Lung (tissue), 16 donors: ENCODE results near the gene IFITM10. TPM values are rescaled to one million over a fixed set of nuclear protein-coding genes. Genes with fewer than 3 reads are reported as not detected.

ENCODE experiments used
- ATAC-seq: fragments of 200-7000 bp; cut with Tn5 transposase; one replicate; pipeline ENCODE4 v1.9.1; 2020; ENCODE audit warnings: moderate number of reproducible peaks; ENCODE audit not compliant: insufficient read depth, low FRiP score
- DNase-seq, 3 donors: peaks; one replicate each; pipeline ENCODE4 v3.0.0-alpha.2; 2013 to 2017
- H3K27ac ChIP-seq, 2 donors: one replicate each; pipeline ENCODE4 v1.5.1; 2013; ENCODE audit warnings: mild to moderate bottlenecking in 2 of 2, moderate library complexity in 2 of 2, control low read depth in 1 of 2, inconsistent platforms in 1 of 2, low read depth in 1 of 2, low read length in 1 of 2
- H3K27me3 ChIP-seq, 3 donors: one replicate each; pipeline ENCODE4 v1.5.1; 2013; ENCODE audit warnings: low read length in 2 of 3; ENCODE audit not compliant: control insufficient read depth in 3 of 3, insufficient read depth in 3 of 3
- H3K36me3 ChIP-seq, 4 donors: one replicate each; pipeline ENCODE4 v1.5.1; 2013; ENCODE audit warnings: low read length in 4 of 4, mild to moderate bottlenecking in 1 of 4, moderate library complexity in 1 of 4; ENCODE audit not compliant: control insufficient read depth in 4 of 4, insufficient read depth in 4 of 4
- H3K4me1 ChIP-seq, 5 donors: one replicate each; pipeline ENCODE4 v1.5.1; 2013; ENCODE audit warnings: low read length in 5 of 5, mild to moderate bottlenecking in 2 of 5, moderate library complexity in 1 of 5; ENCODE audit not compliant: control insufficient read depth in 5 of 5, insufficient read depth in 5 of 5
- H3K4me3 ChIP-seq: one replicate; pipeline ENCODE4 v1.5.1; 2013; ENCODE audit warnings: mild to moderate bottlenecking, control low read depth, moderate library complexity
- H3K9ac ChIP-seq, 2 donors: one replicate each; pipeline ENCODE4 v1.5.1; 2013; ENCODE audit warnings: low read length in 2 of 2, control low read depth in 1 of 2; ENCODE audit not compliant: insufficient read depth in 1 of 2
- H3K9me3 ChIP-seq, 4 donors: one replicate each; pipeline ENCODE4 v1.5.1; 2013; ENCODE audit warnings: low read length in 3 of 4, mild to moderate bottlenecking in 1 of 4, moderate library complexity in 1 of 4; ENCODE audit not compliant: control insufficient read depth in 4 of 4, insufficient read depth in 3 of 4
- CTCF ChIP-seq: IDR thresholded peaks from 2 replicates; pipeline ENCODE4 v1.5.1; 2012; ENCODE audit warnings: mild to moderate bottlenecking; ENCODE audit errors: control extremely low read depth, extremely low read depth
- WGBS, 2 donors: extraction: QIAGEN DNeasy Blood & Tissue Kit; methylation state at CpG; one replicate each; pipeline ENCODE4 v1.1.7; 2013; 5-methylcytosine and 5-hydroxymethylcytosine counted together
- long read RNA-seq, 5 donors: transcript quantifications; one replicate each; lab custom pipeline, GENCODE V29; 2026
- polyA plus RNA-seq, 2 donors: library from polyadenylated mRNA; stranded (reverse); fragments of 200-250 nt; gene quantifications; one replicate each; pipeline ENCODE4 v1.2.1, GENCODE V29; 2013
- total RNA-seq, 2 donors: library from RNA; depleted of rRNA in 1 of 2; stranded (reverse); fragments of >200 nt in 1 of 2; gene quantifications; one replicate each; pipeline ENCODE4 v1.2.1, GENCODE V29; 2014 to 2021
- donor health status: control.
- donor health status: control.
- donor health status: Bipolar disorder and iron deficiency.
- donor health status: healthy.
- donor health status: DM: yes; HTN: yes; CAD: no.

The IFITM10 gene
- 10 to 100 TPM in 1 of 2 donors, under 1 TPM in 1; 0.40 to 18.8 TPM for total RNA-seq
- polyA plus RNA-seq, result 1 to 10 TPM in 1 of 2 donors, under 1 TPM in 1; 0.93 to 4.5 TPM
- long read RNA-seq, donor 1, result 0 reads
- long read RNA-seq, donor 2, result 0 reads
- long read RNA-seq, donor 3, result 0 reads
- long read RNA-seq, donor 4, result 0 reads
- long read RNA-seq, donor 5, result 0 reads

GRCh38 chr11:1750481-1750839, at the start of gene IFITM10:
TSS of gene IFITM10 (minus strand) at chr11:1750595. CDS start at chr11:1750442, 153 bp downstream.
- peaks cover 0 to 12% (median 0%) of the 10 kb centered on the region in 5 donors for H3K4me1 ChIP-seq
- no peaks in the 10 kb centered on the region for H3K9me3 ChIP-seq
- DNase-seq (no peak), ATAC-seq (no peak)
- peaks cover 0 to 30% (median 12%) of the 10 kb centered on the region in 3 donors for H3K27me3 ChIP-seq
- peak within 1 kb of the TSS in 1 of 2 donors; percentile 13 for H3K27ac ChIP-seq
- no peak within 1 kb of the TSS for H3K4me3 ChIP-seq
- H3K9ac ChIP-seq, result no peak within 1 kb of the TSS
- WGBS, 2 donors, result 28 to 32% methylated on average over 6 of the region's 6 CpGs
- peaks cover 0 to 37% (median 1%) of the 10 kb centered on the region in 4 donors for H3K36me3 ChIP-seq
- TF ChIP-seq CTCF, result no peak

GRCh38 chr11:1797391-1798125, 47.2 kb upstream of the IFITM10 start:
- no peaks in the 10 kb centered on the region for H3K36me3 ChIP-seq
- H3K27me3 ChIP-seq, result peaks cover 0 to 4% (median 3%) of the 10 kb centered on the region in 3 donors
- no peak for TF ChIP-seq CTCF
- H3K9ac ChIP-seq, result no peak overlapping the region
- H3K4me3 ChIP-seq, result no peak overlapping the region
- DNase-seq (no peak), ATAC-seq (no peak)
- no peaks in the 10 kb centered on the region for H3K9me3 ChIP-seq
- H3K27ac ChIP-seq, result no peak overlapping the region
- no peaks in the 10 kb centered on the region for H3K4me1 ChIP-seq
- 90 to 97% methylated on average over 14 of the region's 14 CpGs for WGBS, 2 donors

- Histone ChIP-seq H3K27me3 (peaks cover 0 to 4% (median 3%) of the 10 kb centered on the region in 3 donors), H3K9ac (no peak overlapping the region), H3K4me1 (no peaks in the 10 kb centered on the region), H3K27ac (no peak overlapping the region), H3K4me3 (no peak overlapping the region), H3K36me3 (no peaks in the 10 kb centered on the region), H3K9me3 (no peaks in the 10 kb centered on the region)
- ATAC-seq (no peak), DNase-seq (no peak)
- TF ChIP-seq CTCF, result no peak
- WGBS, 2 donors, result 70 to 85% methylated on average over 12 of the region's 12 CpGs
Measured at GRCh38 chr11:1796413-1797011, 46.1 kb upstream of the IFITM10 start.
